Left cardiac atrium (tissue), 4 donors: ENCODE results near the gene NOX4. TPM values are rescaled to one million over a fixed set of nuclear protein-coding genes. Genes with fewer than 3 reads are reported as not detected.

Source experiments
- ATAC-seq, 2 donors: fragments of 200-7000 bp; cut with Tn5 transposase; one replicate each; pipeline ENCODE4 v1.9.1; 2020; ENCODE audit warnings: mild to moderate bottlenecking in 2 of 2, moderate library complexity in 2 of 2
- DNase-seq: peaks from one replicate; pipeline ENCODE4 v3.0.0-alpha.2; 2020
- intact Hi-C, 2 donors: fragments of 100-400 bp; cut with DNase I; formaldehyde crosslinking; loops; one replicate each; pipeline versions ENCODE4 v1.14.1 to v1.15.1; 2022 to 2023
- long read RNA-seq: library from polyadenylated mRNA; unstranded; transcript quantifications from one replicate; pipeline ENCODE4 v2.0.0, GENCODE V29; 2021
- total RNA-seq, 2 donors: library from RNA; stranded (reverse); fragmentation: NEBNext Ultra II Directional; extraction: Animal tissue kit (Norgen Biotek cat#: 25700); gene quantifications; one replicate each; pipeline ENCODE4 v1.2.1, GENCODE V29; 2021
- donor health status: DM: no; HTN: yes; CAD: no.
- donor health status: DM: no; HTN: yes; CAD: no; lungs with severe emphysema.
- donor health status: DM: yes; HTN: yes; CAD: no.
- donor health status: Dilated cardiomyopathy.

NOX4 gene
- 1 to 10 TPM; 2.7 to 5.2 TPM for total RNA-seq
- long read RNA-seq, partial matches to known transcripts: 0 of 2 reads
- long read RNA-seq, other reads (novel, unspliced or antisense): 1 of 2 reads

GRCh38 chr11:89490981-89491690 is at the start of gene NOX4:
NOX4 (minus strand) TSS chr11:89491375; CDS start chr11:89491246, 129 bp downstream.
- peak; percentile 53 for DNase-seq
- ATAC-seq: peak; percentile 92 to 93
- intact Hi-C loops: no loop called here

- DNase-seq: no peak
- intact Hi-C loops: no loop called here
- no peak for ATAC-seq
Measured at GRCh38 chr11:89540826-89541225, 49.7 kb upstream of the NOX4 start.

GRCh38 chr11:89537936-89538335 is 46.8 kb upstream of the NOX4 start:
- intact Hi-C loops: no loop called here
- DNase-seq: no peak
- no peak for ATAC-seq

GRCh38 chr11:89536926-89537325 is 45.8 kb upstream of the NOX4 start:
- no peak for ATAC-seq
- intact Hi-C loops: no loop called here
- DNase-seq: no peak

- DNase-seq: no peak
- ATAC-seq: no peak
- intact Hi-C loops: no loop called here
Measured at GRCh38 chr11:89535221-89535620, 44.0 kb upstream of the NOX4 start.

GRCh38 chr11:89529626-89530380 is 38.6 kb upstream of the NOX4 start:
- ATAC-seq (no peak), DNase-seq (no peak)
- intact Hi-C loops: no loop called here

GRCh38 chr11:89521792-89522191 is 30.6 kb upstream of the NOX4 start:
- no peak for ATAC-seq
- intact Hi-C loops: no loop called here
- no peak for DNase-seq

GRCh38 chr11:89521294-89521693 is 30.1 kb upstream of the NOX4 start:
- no peak for DNase-seq
- intact Hi-C loops: no loop called here
- no peak for ATAC-seq

GRCh38 chr11:89516496-89516895 is 25.3 kb upstream of the NOX4 start:
- no peak for DNase-seq
- ATAC-seq: no peak
- intact Hi-C loops: no loop called here

GRCh38 chr11:89508544-89508943 is 17.4 kb upstream of the NOX4 start:
- intact Hi-C loops: no loop called here
- ATAC-seq (no peak), DNase-seq (no peak)

GRCh38 chr11:89504270-89504669 is 13.1 kb upstream of the NOX4 start:
- no peak for ATAC-seq
- no peak for DNase-seq
- intact Hi-C loops: no loop called here

GRCh38 chr11:89503422-89503821 is 12.2 kb upstream of the NOX4 start:
- ATAC-seq: no peak
- DNase-seq: no peak
- intact Hi-C loops: no loop called here

- DNase-seq: no peak
- no peak for ATAC-seq
- intact Hi-C loops: no loop called here
Measured at GRCh38 chr11:89502301-89502700, 11.1 kb upstream of the NOX4 start.

- intact Hi-C loops: no loop called here
- ATAC-seq (no peak), DNase-seq (no peak)
Measured at GRCh38 chr11:89500336-89500735, 9.2 kb upstream of the NOX4 start.

- DNase-seq (no peak), ATAC-seq (no peak)
- intact Hi-C loops: no loop called here
Measured at GRCh38 chr11:89498845-89499448, 7.8 kb upstream of the NOX4 start.

GRCh38 chr11:89495951-89496350 is 4.8 kb upstream of the NOX4 start:
- peak; percentile 31 for DNase-seq
- ATAC-seq: peak in 1 of 2 donors; percentile 80
- intact Hi-C loops: no loop called here

- no peak for ATAC-seq
Measured at GRCh38 chr11:89493431-89493830, 2.3 kb upstream of the NOX4 start.

GRCh38 chr11:89490602-89490980 is 584 bp downstream of the NOX4 start:
- intact Hi-C loops: no loop called here
- ATAC-seq (no peak), DNase-seq (no peak)

More at GRCh38 chr11:89493431-89493830, 2.3 kb upstream of the NOX4 start:
- DNase-seq: no peak
- intact Hi-C loops: no loop called here

GRCh38 chr11:89489930-89490329 is 1.2 kb downstream of the NOX4 start:
- DNase-seq (no peak), ATAC-seq (peak in 1 of 2 donors; percentile 16)

GRCh38 chr11:89487016-89487415 is 4.2 kb downstream of the NOX4 start:
- intact Hi-C loops: no loop called here
- DNase-seq: no peak
- ATAC-seq: no peak

More at GRCh38 chr11:89489930-89490329, 1.2 kb downstream of the NOX4 start:
- intact Hi-C loops: no loop called here
